Activated B cell treated with CpG ODN at 0.5 μM for 24 hours (primary cell): ENCODE results near the gene OR2T1. TPM values are rescaled to one million over a fixed set of nuclear protein-coding genes. Genes with fewer than 3 reads are reported as not detected.

Source experiments
- ATAC-seq: fragments of 200-7000 bp; cut with Tn5 transposase; one replicate; pipeline ENCODE4 v1.10.0; 2021; ENCODE audit warnings: low read depth, mild to moderate bottlenecking, moderate library complexity
- CTCF ChIA-PET: fragments of 350-600 bp; sonication (Branson Sonifier 250); formaldehyde crosslinking; loops from one replicate; lab custom pipeline; 2021; ENCODE audit warnings: antibody characterized with exemption; lab: Charles Lee
- POLR2A ChIA-PET: fragments of 350-600 bp; sonication (Branson Sonifier 250); formaldehyde crosslinking; loops from one replicate; lab custom pipeline; 2021; ENCODE audit warnings: antibody characterized with exemption; lab: Charles Lee
- DNase-seq: peaks from one replicate; pipeline ENCODE4 v3.0.0; 2022
- H3K27ac Mint-ChIP-seq: one replicate; pipeline ENCODE4 v1.8.0; 2020; ENCODE audit warnings: mixed read lengths
- H3K27me3 Mint-ChIP-seq: one replicate; pipeline ENCODE4 v1.8.0; 2021; ENCODE audit warnings: mixed read lengths
- H3K36me3 Mint-ChIP-seq: one replicate; pipeline ENCODE4 v1.8.0; 2021; ENCODE audit warnings: low read depth, mixed read lengths
- H3K4me1 Mint-ChIP-seq: one replicate; pipeline ENCODE4 v1.8.0; 2021; ENCODE audit warnings: mixed read lengths
- H3K4me3 Mint-ChIP-seq: one replicate; pipeline ENCODE4 v1.8.0; 2020; ENCODE audit warnings: mild to moderate bottlenecking, mixed read lengths
- H3K9me3 Mint-ChIP-seq: one replicate; pipeline ENCODE4 v1.8.0; 2020; ENCODE audit warnings: mixed read lengths
- intact Hi-C: fragments of 100-400 bp; cut with micrococcal nuclease; formaldehyde crosslinking; loops from one replicate; pipeline ENCODE4 v1.15.1; 2024
- total RNA-seq: library from RNA; stranded (reverse); gene quantifications from 2 replicates; pipeline ENCODE4 v1.2.3, GENCODE V29; 2022
- TF ChIP-seq, protein P1 (sequence below): fragments of 200-600 bp; IDR thresholded peaks from one replicate; pipeline ENCODE4 v1.8.0; 2022; ENCODE audit warnings: antibody characterized with exemption, mild to moderate bottlenecking

The OR2T1 gene, protein sequence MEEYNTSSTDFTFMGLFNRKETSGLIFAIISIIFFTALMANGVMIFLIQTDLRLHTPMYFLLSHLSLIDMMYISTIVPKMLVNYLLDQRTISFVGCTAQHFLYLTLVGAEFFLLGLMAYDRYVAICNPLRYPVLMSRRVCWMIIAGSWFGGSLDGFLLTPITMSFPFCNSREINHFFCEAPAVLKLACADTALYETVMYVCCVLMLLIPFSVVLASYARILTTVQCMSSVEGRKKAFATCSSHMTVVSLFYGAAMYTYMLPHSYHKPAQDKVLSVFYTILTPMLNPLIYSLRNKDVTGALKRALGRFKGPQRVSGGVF
- total RNA-seq = not detected in 2 replicates

DNA sequence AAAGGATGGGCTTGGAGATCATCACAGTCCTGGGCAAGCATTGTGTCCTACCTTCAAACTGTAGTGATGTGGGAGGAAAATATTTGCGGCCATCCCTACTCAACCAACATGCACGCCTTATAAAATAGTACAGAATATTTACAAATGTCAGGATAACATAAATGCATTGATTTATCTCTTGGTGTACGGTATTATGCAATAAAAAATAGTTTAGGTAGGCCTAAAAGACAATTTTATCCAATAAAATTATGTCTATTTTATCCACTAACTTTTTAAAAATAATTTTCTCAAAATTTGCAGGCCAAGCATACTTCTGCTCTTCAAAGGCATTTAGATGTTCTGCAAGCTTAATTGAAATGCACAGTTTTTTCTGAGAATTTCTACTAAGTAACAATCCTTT is at the start of gene OR2T1:
Gene OR2T1, plus strand, starts transcription at position 301 of the 400 bp plus-strand sequence. CDS start 3,100 bp downstream, outside the sequence.
- Mint-ChIP-seq H3K4me3 (no peak within 1 kb of the TSS), H3K27me3 (no peaks in the 10 kb centered on the region), H3K36me3 (no peaks in the 10 kb centered on the region), H3K9me3 (peaks cover 3% of the 10 kb centered on the region), H3K4me1 (no peaks in the 10 kb centered on the region), H3K27ac (no peak within 1 kb of the TSS)
- ChIA-PET CTCF (no interaction called here), POLR2A (no interaction called here)
- no peak for ATAC-seq
- intact Hi-C loops = no loop called here
- no peak for DNase-seq
- TF ChIP-seq, protein P1, sequence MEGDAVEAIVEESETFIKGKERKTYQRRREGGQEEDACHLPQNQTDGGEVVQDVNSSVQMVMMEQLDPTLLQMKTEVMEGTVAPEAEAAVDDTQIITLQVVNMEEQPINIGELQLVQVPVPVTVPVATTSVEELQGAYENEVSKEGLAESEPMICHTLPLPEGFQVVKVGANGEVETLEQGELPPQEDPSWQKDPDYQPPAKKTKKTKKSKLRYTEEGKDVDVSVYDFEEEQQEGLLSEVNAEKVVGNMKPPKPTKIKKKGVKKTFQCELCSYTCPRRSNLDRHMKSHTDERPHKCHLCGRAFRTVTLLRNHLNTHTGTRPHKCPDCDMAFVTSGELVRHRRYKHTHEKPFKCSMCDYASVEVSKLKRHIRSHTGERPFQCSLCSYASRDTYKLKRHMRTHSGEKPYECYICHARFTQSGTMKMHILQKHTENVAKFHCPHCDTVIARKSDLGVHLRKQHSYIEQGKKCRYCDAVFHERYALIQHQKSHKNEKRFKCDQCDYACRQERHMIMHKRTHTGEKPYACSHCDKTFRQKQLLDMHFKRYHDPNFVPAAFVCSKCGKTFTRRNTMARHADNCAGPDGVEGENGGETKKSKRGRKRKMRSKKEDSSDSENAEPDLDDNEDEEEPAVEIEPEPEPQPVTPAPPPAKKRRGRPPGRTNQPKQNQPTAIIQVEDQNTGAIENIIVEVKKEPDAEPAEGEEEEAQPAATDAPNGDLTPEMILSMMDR = no peak

DNA sequence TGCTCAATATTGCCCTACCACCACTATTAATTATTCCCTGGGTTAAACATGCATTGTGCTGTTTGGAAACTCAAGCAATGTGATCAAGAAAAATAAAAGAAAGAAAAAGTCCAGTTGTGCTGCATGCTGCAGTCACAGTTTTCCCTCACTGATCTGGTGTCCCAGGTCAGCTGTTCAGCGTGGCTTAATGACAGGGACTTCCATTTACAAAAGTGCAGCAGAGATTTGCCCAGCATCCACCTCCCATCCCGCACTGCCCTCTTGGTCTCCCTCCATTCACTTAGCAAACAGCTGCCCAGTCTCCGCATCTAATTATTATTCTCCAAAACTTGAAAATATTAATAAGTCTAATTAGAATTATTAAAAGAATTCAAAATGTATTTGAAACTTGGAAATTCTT is 43.4 kb upstream of the OR2T1 start:
- Mint-ChIP-seq H3K36me3 (no peaks in the 10 kb centered on the region), H3K4me1 (no peaks in the 10 kb centered on the region), H3K27ac (no peak overlapping the region), H3K4me3 (no peak overlapping the region), H3K9me3 (peaks cover 2% of the 10 kb centered on the region), H3K27me3 (peaks cover 7% of the 10 kb centered on the region)
- POLR2A ChIA-PET = no interaction called here
- TF ChIP-seq, protein P1 = no peak
- ATAC-seq = no peak
- CTCF ChIA-PET = no interaction called here
- intact Hi-C loops = no loop called here
- no peak for DNase-seq

DNA sequence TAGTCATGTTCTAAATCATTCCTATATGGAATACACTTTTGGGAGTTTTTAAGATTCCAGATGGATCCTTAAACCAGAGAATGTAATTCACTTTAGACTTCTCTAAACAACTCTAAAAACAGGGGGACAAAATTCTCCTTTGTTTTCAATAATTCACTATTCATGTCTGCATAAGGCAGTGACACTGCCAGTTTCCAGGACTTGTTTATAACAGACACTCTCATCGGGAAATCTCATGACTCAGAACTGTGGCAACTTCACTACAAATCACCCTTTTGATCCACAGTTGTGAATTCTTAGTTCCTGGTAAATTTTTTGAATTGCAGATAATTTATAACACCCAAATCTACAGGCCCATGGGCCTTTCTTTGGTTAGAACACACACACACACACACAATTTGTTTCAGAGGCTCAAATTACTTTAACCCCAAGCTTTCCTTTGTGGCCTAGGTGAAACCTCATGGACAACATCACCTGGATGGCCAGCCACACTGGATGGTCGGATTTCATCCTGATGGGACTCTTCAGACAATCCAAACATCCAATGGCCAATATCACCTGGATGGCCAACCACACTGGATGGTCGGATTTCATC is 41.6 kb upstream of the OR2T1 start, which contains the start of gene OR2T4:
Gene OR2T4, plus strand, starts transcription at position 545 of the 595 bp plus-strand sequence. Its CDS starts 0 bp downstream, at position 545.
- no peaks in the 10 kb centered on the region for H3K36me3 Mint-ChIP-seq
- ChIA-PET POLR2A (no interaction called here), CTCF (no interaction called here)
- H3K9me3 Mint-ChIP-seq = peaks cover 4% of the 10 kb centered on the region
- intact Hi-C loops = no loop called here
- H3K4me3 Mint-ChIP-seq = no peak within 1 kb of the TSS
- DNase-seq (no peak), ATAC-seq (no peak)
- TF ChIP-seq, protein P1 = no peak
- H3K4me1 Mint-ChIP-seq = no peaks in the 10 kb centered on the region
- H3K27me3 Mint-ChIP-seq = peaks cover 14% of the 10 kb centered on the region
- H3K27ac Mint-ChIP-seq = no peak within 1 kb of the TSS

DNA sequence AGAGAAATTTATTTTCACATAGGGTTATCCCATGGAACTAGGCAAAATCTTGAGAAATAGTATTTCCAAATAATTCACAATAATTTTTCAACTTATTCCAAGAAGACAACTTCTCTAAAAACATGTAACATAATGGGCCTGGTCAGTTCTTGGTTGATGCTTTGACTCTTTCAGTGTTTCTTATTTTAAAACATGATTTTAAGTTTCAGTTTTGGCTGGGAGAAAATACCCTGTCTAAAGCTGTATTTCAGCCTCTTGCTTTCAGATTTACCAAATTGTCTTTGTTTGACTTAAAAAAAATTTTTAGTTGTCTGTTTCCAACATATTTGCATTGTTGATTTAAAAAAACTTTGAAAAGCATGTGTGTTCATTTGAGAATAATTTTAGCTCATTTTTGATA is 36.2 kb upstream of the OR2T1 start:
- CTCF ChIA-PET = no interaction called here
- Mint-ChIP-seq H3K9me3 (peaks cover 6% of the 10 kb centered on the region), H3K4me1 (no peaks in the 10 kb centered on the region)

DNA sequence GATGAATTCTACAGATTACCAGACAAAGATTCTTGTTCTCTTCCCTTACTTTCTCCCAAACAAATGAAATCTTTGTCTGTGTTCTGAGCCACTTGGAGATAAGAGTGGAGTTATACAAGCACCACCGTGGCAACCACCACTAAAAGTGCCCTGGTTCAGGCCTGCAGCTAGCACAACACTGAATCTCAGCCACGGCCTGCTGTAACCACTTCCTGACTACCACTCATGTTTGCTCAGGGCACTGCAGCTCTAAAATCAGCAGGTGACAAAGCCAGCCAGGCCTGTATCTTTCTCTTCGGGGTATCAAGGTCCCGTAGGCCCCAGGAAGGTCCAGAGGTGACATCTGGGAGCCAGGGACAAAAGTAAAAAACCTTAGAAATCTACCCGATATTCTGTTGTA is 30.5 kb upstream of the OR2T1 start:
- ATAC-seq (no peak), DNase-seq (no peak)
- no peak overlapping the region for H3K4me3 Mint-ChIP-seq
- CTCF ChIA-PET = no interaction called here
- no peak overlapping the region for H3K27ac Mint-ChIP-seq
- H3K36me3 Mint-ChIP-seq = no peaks in the 10 kb centered on the region
- intact Hi-C loops = no loop called here
- POLR2A ChIA-PET = no interaction called here
- TF ChIP-seq, protein P1 = no peak
- no peaks in the 10 kb centered on the region for H3K4me1 Mint-ChIP-seq
- H3K27me3 Mint-ChIP-seq = peaks cover 7% of the 10 kb centered on the region
- H3K9me3 Mint-ChIP-seq = peaks cover 2% of the 10 kb centered on the region

More for the DNA sequence above, 36.2 kb upstream of the OR2T1 start:
- Mint-ChIP-seq H3K27me3 (peaks cover 18% of the 10 kb centered on the region), H3K36me3 (no peaks in the 10 kb centered on the region), H3K4me3 (no peak overlapping the region), H3K27ac (no peak overlapping the region)
- POLR2A ChIA-PET = no interaction called here
- DNase-seq (no peak), ATAC-seq (no peak)
- TF ChIP-seq, protein P1 = no peak
- intact Hi-C loops = no loop called here
